HG02763 (cell line): ENCODE data around the gene CFAP65.

Source experiments
- ATAC-seq: cut with Tn5 transposase; IDR thresholded peaks from one replicate; pipeline ENCODE4 v1.9.1; 2021; ENCODE audit warnings: mild to moderate bottlenecking, moderate library complexity; ENCODE audit not compliant: unreplicated experiment

The CFAP65 gene

DNA sequence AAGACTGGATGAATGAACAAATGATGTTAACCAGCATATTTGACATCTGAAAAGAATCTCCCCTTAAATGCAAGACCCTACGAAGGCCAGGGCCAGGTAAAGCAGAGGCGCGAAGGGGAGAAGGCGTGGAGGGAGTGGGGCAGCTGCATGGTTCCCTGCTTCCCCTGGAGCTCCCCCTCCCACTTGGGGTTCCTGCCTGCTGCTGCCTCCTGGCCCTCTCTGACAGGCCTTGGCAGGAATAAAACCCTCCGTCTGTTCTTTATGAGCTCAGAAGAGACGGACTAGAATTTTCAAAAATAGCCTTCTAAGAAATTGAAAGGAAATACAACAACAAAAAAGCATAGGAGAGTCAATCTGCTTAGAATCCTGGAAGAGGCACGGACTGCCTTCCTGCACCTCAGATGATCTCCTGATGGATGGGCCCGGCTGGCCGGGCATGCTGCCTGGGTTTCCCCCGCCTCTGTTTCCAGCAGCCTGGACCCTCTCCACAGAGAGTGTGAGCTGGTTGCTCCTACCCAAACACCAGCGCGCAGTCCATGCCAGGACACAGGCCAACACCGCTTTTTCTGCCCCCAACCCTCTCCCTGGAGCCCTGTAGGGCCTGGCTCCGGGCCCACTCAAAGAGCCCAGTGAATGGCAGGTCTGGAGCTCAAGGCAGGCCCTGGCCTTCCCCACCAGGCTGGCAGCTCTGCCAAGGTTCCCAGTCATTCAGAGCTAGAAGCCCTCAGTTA lies 23.9 kb downstream of the CFAP65 start:
- ATAC-seq: no peak

DNA sequence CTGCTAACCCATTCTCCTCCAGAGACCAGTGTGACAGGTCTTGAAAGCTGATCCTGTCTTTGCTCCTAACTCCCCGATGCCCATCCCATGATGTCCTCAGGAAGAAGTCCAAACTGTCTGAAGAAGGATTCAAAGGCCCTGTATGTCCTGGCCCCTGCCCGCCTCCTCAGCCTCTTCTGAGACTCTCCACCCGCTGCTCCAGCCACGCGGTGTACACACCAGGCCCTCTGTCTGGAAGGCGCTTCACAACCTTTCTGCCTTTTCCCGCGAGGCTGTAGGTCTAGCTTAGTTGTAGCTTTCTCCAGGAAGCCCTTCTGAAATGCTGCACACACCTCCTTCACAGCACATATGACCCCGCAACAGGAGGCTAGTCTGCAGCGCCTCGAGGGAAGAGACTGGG lies 24.6 kb downstream of the CFAP65 start:
- ATAC-seq: no peak

DNA sequence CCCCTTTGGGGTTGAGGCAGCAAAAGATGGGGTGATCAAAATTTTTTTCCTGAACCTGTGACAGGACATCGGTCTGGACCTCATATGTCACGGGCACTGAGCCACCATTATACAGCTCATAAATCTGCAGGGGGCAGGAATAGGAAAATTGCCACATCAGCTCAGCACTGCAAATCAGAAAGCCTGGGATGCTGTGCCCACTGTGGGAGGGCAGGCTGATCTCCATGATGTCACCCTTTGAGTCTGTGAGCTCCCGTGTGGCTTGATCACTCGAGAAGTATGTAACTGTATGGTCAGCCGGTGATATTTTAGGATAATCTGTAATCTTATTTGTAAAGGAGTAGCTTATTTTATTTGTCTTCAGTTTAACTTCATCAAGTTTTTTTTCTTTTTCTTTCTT lies 30.4 kb downstream of the CFAP65 start:
- ATAC-seq: no peak

DNA sequence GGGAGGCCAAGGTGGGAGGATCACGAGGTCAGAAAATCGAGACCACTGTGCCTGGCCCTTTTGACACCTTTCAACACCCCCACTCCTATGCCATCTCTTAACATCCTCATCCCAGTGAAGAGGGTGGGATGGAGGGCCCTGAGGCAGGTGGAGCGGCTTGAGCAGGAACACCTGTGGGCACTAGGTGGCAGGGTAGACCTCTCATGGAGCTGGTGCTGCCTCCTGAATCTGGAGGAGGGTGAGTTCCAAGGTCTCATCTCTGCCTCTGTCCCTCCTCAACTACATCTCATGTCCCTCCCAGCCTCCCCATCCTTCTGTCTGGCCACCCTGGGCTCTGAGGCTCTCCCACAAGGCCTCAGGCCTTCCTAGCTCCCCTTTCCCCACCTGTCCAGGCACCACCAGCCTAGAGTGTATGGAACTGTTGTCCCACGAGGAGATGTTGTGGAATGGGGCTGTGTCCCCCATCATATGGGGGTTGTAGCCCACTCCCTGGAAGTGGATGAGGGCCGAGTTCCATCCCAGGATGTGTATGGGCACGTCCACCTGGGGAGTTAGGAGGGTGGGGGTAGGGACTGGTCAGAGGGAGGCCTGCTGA lies 31.1 kb downstream of the CFAP65 start:
- ATAC-seq: no peak

DNA sequence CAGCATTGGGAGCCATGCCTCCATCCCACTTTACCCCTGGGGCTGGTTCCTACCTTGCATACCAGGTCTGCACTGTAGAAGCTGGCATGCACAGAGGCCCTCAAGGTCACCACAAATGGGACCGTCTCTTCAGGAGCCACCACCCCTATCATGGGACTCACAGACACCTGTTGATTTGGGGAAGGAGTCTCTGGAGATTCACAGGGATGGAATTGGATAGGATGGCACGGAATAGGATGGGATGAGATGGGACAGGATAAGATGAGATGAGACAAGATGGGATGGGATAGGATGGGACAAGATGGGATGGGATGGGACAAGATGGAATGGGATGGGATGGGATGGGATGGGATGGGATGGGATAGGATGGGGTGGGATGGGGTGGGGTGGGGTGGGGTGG lies 32.0 kb downstream of the CFAP65 start:
- no peak for ATAC-seq

DNA sequence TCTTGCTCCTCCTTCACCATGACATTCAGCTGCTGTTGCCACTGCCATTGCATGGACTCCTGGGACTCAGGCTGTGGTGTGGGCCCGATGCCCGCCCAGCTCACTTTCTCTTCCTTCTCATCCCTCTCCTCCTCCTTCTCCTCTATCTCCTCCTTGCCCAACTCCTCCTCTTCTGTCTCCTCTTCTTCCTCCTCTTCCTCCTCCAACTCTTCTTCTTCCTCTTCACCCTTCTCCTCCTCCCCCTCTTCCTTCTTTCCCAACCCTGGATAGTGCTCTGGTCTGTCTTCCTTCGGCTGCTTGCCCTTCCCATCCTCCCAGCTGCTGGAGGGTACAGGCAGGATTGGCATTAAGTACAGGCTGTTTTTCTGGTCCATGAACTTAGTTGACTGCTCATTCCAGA lies 37.3 kb downstream of the CFAP65 start:
- ATAC-seq: no peak

DNA sequence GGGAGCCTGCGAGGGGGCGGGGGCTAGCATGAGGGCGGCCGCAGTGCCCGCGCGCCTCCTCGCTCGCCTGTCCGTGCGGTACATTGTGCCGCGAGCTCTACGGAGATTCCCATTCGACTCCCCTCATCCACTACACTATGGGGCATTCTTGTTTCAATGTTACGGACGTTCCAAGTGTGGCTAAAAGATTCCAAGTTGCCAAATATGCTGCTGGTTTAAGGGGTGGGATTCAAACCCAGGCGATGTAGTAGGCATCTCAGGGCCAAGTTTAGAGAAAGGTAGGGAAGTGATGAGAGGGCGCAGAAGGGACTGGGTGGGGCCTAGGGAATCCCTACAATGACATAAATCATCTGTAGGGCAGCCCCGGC lies 38.1 kb downstream of the CFAP65 start:
- no peak for ATAC-seq

DNA sequence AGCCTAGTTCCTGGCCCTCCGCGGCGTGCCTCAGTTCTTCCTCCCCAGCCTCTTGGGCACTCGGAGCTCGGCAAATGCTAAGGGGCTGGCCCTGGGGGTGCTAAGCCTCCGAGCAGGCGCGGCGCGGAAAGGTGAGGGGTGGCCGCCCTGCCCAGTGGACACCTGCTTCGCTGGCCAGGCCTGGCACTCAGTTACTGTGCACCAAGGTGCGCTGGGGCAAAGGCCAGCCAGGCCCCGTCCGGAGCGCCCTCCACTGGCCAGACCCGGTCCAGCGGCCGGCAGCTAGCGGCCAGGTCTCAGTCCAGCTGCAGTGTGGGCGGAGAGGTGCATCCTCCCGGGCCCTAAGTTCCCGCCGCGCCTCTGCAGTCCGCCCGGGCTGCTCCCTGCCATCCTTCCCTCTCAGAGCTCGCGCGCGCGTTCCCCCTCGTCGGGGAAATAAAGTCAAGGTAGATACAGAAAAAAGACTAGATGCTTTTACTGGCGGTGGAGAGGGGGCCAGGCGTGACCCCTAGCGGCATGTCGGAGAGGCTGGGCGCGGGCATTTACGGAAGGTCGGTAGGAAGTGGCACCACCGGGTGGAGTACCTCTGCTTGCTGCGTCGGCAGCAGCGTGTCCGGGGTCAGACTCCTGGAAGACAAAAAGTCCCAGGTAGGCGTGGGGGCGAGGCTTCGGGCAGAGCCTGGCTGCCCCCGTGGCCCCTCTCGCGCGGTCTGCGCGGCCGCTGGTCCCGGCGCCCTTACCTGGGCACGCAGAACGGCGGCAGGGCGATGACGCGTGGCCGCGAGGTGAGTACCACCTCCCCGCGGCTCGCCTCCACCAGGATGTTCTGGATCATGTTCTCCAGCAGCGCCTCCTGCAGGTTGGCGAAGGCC lies 38.7 kb downstream of the CFAP65 start:
- ATAC-seq: no peak

DNA sequence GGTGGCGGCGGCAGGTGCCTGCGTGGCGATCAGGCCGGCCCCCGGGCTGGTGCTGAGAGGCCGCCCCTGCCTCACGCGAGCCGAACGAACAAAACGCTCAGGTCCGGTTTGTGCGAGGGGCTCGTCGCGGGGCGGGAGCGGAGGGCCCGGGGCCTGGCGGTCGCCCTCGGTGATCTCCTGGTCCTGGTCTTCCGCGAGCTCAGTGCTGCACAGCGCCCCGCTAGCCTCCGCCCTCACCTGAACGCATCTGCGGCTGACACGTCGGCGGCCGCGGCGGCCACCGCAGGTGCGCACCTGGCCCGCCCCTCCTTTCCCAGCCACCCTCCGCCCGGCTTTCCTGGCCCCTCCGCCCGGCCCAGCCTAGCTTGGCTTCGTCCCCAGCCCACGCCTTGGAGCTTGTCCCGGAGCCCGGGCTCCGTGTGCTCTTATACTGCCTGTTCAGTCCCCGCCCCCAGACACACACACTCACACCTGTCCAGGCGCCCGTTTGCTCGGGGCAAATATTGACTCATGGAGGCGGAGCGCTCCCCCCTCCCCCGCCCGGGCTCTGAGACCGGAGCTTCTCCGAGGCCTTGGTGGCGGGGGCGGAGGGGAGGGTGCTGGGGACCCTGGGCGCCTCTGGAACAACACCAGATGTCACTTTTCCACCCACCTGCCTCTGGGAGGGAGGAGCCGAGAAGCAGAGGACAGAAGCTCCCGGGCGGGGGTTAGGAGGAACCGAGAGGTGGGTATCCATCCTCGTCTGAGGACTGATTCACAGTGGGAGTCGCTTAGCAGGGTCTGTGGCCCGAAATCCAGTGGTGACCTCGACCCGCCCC lies 39.5 kb downstream of the CFAP65 start:
- ATAC-seq: no peak

DNA sequence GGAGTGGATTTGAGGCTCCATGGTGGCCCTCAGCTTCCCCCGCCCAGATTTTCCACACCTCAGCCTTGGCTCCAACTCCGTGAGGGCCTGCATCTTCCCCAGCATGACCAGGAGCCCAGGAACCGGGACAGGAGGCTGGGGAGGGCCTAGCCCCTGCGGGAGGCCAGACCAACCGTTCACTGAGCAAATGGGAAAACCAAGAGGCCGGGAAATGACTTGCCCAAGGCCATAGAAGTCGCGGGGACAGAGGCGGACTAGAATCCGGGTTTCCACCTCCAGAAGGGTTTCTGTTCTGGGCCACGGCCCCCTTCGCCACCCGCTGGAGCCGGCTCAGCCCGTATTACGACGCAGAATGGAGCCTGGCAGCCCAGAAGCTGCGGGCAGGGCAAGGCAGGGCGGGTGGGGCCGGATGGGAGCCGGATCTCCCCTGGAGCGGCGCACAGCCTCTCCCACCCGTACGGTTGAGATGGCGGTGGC lies 40.2 kb downstream of the CFAP65 start:
- ATAC-seq: no peak

DNA sequence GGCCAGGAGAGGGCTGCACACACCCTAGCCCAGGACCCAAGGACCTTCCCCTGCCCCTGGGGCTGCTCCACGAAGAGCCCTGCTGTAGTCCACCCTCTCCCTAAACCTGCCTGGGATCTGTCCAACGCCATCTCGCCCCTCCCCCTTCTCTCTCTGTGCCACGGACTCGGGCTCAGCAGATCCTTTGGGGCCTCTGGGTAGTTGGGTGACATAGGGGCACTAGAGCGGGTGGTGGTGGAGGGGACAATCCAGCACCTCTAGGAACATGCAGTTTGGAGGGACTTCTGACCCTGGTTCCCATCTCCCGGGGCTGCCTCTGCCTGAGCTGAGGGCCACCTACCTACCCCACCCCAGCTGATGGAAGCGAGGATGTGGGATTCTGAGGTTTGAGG lies 40.8 kb downstream of the CFAP65 start:
- ATAC-seq: no peak

DNA sequence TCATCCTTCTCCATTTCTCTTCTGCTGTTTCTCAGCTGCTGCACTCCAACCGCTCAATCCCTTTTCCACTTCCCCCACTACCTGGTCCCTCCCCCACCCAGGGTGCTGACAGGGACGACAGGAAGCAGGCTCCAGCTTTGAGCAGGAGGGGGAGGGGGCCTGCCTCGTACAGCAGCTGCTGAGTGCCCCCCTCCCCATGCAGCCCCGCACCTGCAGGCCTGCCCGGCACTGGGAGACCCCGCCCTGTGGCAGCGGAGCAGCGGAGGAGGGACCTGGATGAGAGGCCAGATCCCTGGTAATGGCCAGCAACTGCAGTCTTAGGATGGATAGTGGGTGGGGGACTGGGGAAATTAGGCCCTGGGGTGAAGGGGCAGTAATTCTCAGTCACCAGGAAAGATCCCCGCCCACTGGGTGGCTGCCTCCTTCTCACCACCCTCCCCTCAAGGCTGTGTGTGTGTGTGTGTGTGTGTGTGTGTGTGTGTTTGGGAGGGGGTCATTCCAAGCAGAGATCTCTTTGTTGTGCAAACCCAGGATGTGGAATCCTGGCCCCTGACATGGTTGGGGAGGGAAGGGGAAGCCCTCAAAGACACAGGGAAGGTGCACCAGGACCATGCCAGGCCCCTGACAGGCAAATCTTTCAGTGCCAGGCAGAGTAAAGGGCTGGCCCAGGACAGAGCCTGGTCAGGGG lies 41.3 kb downstream of the CFAP65 start:
- no peak for ATAC-seq

DNA sequence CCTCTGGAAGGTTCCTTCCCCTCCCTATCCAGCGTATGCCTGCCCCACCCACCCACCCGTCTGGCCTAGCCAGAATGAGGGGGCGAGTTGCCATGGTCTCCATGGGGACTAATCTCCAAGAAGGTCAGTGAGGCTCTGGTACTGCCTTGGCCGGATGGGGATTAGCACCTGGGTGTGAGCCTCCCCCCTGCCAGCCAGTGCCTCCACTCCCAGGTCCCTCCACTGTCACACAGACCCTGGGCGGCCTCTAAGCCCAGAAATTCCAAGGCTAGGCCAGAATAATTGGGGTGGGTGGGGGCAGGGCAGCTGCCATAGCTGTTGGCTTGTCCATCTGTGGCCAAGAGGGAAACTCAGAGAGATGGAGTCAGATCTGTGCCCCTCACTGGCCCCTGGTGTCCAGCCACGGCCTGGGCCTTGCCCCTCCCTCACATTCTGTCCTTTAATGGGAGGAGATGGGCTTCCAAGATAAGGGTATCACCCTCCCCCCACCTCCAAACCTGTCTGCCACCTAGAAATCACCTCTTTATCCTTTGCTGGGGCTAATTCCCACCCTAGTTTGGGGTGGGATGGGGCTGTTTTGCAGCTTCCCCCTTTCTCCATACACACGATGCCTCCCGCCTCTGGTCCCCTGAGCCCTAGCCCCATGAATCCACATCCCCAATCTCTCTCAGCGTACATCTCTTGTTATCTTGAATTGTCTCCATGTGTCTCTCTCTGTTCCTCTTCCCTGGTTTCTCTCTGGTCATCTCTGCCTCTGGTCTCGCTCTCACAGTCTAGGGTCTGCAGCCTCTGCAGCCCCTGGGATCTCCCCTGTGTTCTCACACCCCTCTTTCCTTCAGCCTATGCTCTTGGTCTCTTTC lies 42.1 kb downstream of the CFAP65 start:
- ATAC-seq: no peak

DNA sequence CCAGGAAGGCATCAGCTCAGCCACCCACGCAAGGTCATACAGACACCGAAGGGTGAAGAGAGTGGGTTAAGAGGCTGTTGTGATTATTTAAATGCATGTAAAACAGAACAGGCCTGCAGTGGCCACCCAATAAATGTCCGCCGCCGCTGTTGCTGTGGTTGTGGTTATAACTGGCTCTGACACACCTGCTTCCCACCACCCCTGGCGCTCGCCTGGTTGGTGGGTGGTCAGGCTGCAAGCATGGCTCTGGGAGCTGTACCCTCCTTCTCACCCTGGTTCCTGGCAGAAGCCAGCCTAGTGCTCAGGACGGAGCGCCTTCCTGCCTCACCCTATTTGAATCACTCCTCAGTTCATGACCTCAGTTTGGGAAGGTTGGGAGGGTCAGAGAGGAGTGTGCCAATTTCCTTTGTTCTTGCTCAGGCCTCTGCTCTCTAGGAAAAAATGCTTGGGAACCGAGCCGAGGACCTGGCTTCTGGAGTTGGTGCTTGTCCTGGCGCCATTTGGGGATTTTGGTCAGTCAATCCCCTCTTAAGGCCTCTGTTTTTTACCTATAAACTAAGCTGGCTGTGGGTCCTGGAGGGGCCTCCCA lies 42.8 kb downstream of the CFAP65 start:
- ATAC-seq: no peak

DNA sequence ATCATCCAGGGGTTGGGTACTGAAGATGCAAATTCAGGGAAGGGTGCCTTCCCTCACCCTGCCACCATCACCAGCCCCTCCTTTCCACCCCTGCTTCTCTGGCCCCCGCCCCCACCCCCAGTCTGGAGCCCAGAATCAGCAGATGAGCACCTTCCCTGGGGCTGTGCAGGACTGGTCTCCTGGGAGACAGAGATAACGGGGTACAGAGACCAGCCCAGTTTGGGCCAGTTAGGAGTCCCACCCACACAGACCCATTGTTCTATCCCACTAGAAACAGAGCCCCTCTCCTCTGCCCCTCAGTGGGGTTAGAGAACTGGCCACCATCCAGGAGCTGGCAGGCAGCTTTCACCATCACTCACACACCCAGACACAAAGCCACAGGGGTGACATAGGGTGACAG lies 43.6 kb downstream of the CFAP65 start:
- no peak for ATAC-seq

DNA sequence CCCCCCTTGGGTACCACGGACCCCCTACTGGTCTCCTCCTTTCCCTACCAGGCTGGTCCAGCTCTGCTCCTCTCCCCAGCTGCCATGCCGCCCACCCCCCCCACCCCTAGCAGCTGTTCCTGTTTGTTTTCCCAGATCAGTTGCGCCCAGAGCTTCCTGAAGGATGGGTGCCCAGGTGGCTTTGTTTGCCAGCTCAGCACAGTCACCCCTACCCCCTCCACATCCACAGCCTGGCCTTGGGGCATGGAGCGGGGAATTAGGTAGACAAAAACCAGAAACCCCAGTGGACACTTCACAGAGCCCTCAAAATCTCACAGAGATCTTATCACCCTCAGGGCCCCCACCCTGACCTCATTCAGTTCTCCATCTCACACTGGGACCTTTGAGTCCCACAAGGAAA lies 44.4 kb downstream of the CFAP65 start:
- ATAC-seq: no peak

DNA sequence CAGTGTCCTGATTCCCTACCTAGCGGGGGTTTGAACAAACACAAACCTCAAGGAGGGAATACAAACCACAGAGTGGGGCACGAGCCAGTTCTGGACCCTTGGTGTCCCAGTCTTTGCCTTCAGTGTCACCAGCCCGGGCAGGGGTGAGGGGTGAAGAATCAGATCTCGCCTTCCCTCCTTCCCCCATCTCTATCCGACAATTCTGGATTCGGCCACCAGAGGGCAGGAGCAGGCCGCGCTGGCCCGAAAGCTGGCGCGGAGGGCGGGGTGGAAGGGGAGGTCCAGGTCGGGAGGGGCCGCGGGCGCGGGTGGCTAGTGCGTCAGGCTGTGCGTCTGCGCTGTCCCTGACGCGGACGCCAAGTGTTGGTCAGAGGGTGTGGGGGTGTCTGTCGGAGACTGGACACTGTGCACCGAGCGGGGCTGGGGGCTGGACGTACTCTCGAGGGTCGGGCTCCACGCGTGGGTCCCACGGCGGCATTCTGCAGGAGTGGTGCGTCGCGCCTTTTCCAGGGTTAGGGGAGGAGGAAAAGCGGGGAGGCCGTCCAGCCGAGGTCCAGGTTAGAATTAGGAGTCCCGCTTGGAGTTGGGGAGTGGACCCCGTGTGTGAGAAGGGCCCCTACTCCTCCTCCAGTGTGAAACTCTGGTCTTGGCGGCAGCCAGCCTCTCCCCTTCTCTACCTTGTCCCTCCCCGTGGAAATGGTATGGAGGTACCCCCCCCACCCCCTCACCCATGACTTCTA lies 45.2 kb downstream of the CFAP65 start:
- no peak for ATAC-seq

DNA sequence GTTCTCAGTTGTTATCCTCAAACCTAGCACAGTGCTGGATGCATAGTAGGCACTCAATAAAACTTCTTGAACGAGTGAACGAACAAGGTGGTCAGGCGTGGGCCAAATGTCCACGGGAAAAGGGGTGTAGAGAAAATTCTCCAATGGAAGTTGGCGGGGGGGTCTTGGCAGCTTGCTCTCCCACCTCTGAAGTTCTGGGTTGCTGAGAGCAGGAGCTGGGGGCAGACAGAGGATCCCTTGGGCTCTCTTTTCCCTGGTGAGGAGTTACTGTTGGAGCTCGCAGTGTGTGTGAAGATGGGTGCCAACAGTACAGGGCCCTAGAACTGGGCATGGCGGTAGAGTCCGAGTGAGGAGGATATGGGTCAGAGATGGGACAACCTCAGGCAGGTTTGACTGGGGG lies 45.8 kb downstream of the CFAP65 start:
- no peak for ATAC-seq
